OCI-LY1 (cell line): ENCODE measurements around the gene FYB2.

Experiments used
- EZH2 ChIP-seq: fragments of 200-600 bp; sonication (generic), shearing (Covaris generic); IDR thresholded peaks from 2 replicates; pipeline ENCODE4 v1.8.0; 2017; ENCODE audit warnings: borderline replicate concordance, mixed run types, mild to moderate bottlenecking, antibody characterized with exemption, low read length, moderate library complexity, mixed read lengths
- TF ChIP-seq, protein P1 (sequence below): fragments of 200-600 bp; sonication (generic), shearing (Covaris generic); IDR thresholded peaks from 2 replicates; pipeline ENCODE4 v1.5.1; 2017; ENCODE audit warnings: mild to moderate bottlenecking, antibody characterized with exemption, low read length, moderate library complexity, mixed read lengths

DNA sequence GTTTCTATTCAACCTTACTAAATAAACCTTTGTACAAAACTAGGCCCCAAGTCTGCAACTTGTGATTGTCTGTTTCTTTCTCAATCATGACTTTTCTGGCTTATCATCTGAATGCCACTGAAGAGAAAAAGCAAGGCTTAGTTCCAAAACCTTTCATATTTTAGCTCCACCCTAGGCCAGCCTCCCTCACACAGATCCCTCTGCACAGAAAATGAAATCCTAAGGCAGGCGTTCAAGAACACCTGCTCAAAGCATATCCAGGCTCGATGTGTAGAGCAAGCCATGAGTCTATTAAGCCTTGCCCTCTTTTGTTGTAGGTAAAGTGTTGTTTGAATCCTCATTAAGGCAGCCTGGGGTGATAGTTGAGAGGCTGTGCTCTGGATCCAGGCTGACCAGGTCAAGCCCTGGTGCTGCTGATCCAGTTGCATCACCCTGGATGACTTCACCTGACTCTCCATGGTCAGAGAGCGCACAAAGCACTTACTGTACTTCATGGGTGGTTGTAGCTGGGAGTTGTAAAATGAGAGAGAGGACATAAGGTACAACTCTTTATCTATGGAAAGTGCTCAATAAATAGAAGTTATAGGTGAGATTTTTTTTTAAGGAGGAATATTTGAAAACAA, 39.0 kb downstream of the FYB2 start:
- TF ChIP-seq EZH2 = no peak
- TF ChIP-seq, protein P1, sequence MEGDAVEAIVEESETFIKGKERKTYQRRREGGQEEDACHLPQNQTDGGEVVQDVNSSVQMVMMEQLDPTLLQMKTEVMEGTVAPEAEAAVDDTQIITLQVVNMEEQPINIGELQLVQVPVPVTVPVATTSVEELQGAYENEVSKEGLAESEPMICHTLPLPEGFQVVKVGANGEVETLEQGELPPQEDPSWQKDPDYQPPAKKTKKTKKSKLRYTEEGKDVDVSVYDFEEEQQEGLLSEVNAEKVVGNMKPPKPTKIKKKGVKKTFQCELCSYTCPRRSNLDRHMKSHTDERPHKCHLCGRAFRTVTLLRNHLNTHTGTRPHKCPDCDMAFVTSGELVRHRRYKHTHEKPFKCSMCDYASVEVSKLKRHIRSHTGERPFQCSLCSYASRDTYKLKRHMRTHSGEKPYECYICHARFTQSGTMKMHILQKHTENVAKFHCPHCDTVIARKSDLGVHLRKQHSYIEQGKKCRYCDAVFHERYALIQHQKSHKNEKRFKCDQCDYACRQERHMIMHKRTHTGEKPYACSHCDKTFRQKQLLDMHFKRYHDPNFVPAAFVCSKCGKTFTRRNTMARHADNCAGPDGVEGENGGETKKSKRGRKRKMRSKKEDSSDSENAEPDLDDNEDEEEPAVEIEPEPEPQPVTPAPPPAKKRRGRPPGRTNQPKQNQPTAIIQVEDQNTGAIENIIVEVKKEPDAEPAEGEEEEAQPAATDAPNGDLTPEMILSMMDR = no peak
